Adrenal gland (tissue), 5 donors: ENCODE data around the gene ARHGAP12.

Experiments used
- CTCF ChIP-seq, 6 experiments: fragments of 450-650 bp in 4 of 6; fragments of 200-600 bp in 2 of 6; sonication (generic) in 1 of 6; IDR thresholded peaks; 1 replicate in 5 of 6; 2 replicates in 1 of 6; pipeline versions ENCODE4 v1.5.1 to v1.8.0; 2016 to 2021; ENCODE audit warnings: antibody characterized with exemption in 6 of 6, mild to moderate bottlenecking in 2 of 6, moderate library complexity in 1 of 6
- POLR2A ChIP-seq, 2 donors: fragments of 450-650 bp; IDR thresholded peaks; one replicate each; pipeline ENCODE4 v1.6.1; 2017; ENCODE audit warnings: antibody characterized with exemption in 2 of 2, mild to moderate bottlenecking in 2 of 2, moderate library complexity in 1 of 2
- donor health status: DM: no; HTN: no; CAD: no.

DNA sequence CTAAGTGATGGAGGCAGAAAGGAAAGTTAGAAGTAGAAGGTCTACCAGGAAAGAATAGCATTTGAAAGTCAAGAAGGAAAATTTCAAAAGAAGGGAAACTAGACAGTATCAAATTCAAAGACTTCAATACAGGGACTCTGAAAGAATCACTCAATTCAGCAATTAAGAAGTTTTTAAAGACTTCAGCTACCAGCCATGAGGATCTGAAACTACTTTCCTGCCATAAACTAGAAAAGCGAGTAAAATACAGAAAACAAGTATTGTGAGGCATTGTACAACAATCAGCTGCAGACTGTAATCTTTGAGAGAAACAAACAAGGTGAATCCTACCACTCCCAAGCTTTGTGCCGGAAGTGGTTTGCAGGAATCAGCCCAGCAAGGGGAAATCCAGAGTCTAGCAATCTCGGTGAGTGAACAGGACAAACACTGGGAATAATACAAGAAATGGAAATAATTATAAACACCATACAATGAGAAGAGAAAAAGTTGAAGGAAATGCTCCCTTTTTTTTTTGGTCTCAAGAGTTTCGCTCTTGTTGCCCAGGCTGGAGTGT lies 62.4 kb downstream of the ARHGAP12 start:
- TF ChIP-seq POLR2A (IDR thresholded peaks at IDR 0.05) (no peak), CTCF (IDR thresholded peaks at IDR 0.05) (no peak)
